Measurements from ENCODE around the gene SIK3. TPM values are rescaled to one million over a fixed set of nuclear protein-coding genes. Genes with fewer than 3 reads are reported as not detected.

Gene SIK3
- total and polyA plus RNA-seq, 2 donors (not counting 3 experiments of a cell fraction or from before 2014, with no cell fraction given), result 10.3 to 21.3 TPM

- Histone ChIP-seq H3K4me1 (ENCODE audit: control insufficient read depth, extremely low read depth, insufficient read depth, low read length) (no peaks in the 10 kb centered on the region), H3K27me3 (ENCODE audit: control insufficient read depth in 2 of 2, insufficient read depth in 2 of 2, low read length in 2 of 2) (peaks cover 2 to 4% of the 10 kb centered on the region in 2 experiments), H3K9me1 (replicated peaks; ENCODE audit: control insufficient read depth, extremely low read depth, insufficient read depth, low read length) (no peaks in the 10 kb centered on the region), H3K27ac (ENCODE audit: insufficient read depth, low read depth, low read length) (no peak overlapping the region), H3K9me3 (replicated peaks; ENCODE audit: control insufficient read depth, insufficient read depth, low read length) (no peaks in the 10 kb centered on the region), H4K20me1 (replicated peaks; ENCODE audit: control insufficient read depth, extremely low read depth, insufficient read depth, low read length) (no peaks in the 10 kb centered on the region), H2AFZ (ENCODE audit: low read depth, low read length) (no peak overlapping the region), H3K4me2 (ENCODE audit: insufficient read depth, low read length) (no peak overlapping the region), H3K79me2 (ENCODE audit: control insufficient read depth, insufficient read depth, low read length) (no peaks in the 10 kb centered on the region), H3K4me3 (replicated peaks in 1 of 3; ENCODE audit: insufficient read depth in 1 of 3, low read depth in 1 of 3, low read length in 3 of 3) (no peak overlapping the region), H3K36me3 (ENCODE audit: control insufficient read depth in 2 of 2, extremely low read depth in 1 of 2, insufficient read depth in 2 of 2, low read length in 2 of 2) (no peaks in the 10 kb centered on the region), H3K9ac (replicated peaks; ENCODE audit: extremely low read depth, insufficient read depth, low read length) (no peak overlapping the region)
- intact Hi-C loops (cut with micrococcal nuclease), result no loop called here
- no peak for DNase-seq (ENCODE audit: low read depth, low spot score)
- BruUV-seq (replicated peaks), result no TSS peak
- dilution Hi-C loops (cut with MboI; ENCODE audit: extremely low pct_ligation_motif_present, low sequenced_read_pairs), result no loop called here
- TF ChIP-seq FOS (IDR thresholded peaks at IDR 0.05; ENCODE audit: borderline replicate concordance, insufficient read depth, low read length), result no peak
- no peak for TF ChIP-seq GATA2 (IDR thresholded peaks at IDR 0.05; ENCODE audit: insufficient read depth, insufficient read length, low read depth, low read length)
- no peak for TF ChIP-seq JUN (IDR thresholded peaks at IDR 0.05; ENCODE audit: borderline replicate concordance, insufficient read depth, insufficient read length, low read depth)
- TF ChIP-seq CTCF (IDR thresholded peaks at IDR 0.05; ENCODE audit: extremely low read depth in 1 of 2, insufficient read depth in 1 of 2, low read depth in 1 of 2, low read length in 2 of 2), result no peak
- no peak for TF ChIP-seq MAX (IDR thresholded peaks at IDR 0.05; ENCODE audit: insufficient read depth, insufficient read length)
- TF ChIP-seq POLR2AphosphoS5 (IDR thresholded peaks at IDR 0.05; ENCODE audit: insufficient read depth, low read depth, low read length), result no peak
- TF ChIP-seq EZH2 (IDR thresholded peaks at IDR 0.05; ENCODE audit: borderline replicate concordance, low read depth, low read length, severe bottlenecking), result no peak
- FAIRE-seq, result no peak
- ChIA-PET POLR2A (no interaction called here), CTCF (no interaction called here)
Measured at GRCh38 chr11:116807601-116808261, 290.5 kb downstream of the SIK3 start.

Data from endothelial cell of umbilical vein (primary cell).